HepG2 (cell line): ENCODE results near the gene ZBTB46. TPM values are rescaled to one million over a fixed set of nuclear protein-coding genes. Genes with fewer than 3 reads are reported as not detected.

Source experiments
- CCAR2 ChIP-seq: fragments of 200-400 bp; formaldehyde crosslinking; optimal IDR thresholded peaks from 2 replicates; pipeline ENCODE3; 2018; ENCODE audit warnings: low read depth, mild to moderate bottlenecking, low read length, moderate library complexity
- ERF ChIP-seq: IDR thresholded peaks from 2 replicates; pipeline ENCODE4 v1.6.1; 2018; ENCODE audit warnings: missing biosample characterization, missing genetic modification reagents
- JUND ChIP-seq: sonication (generic); formaldehyde crosslinking; IDR thresholded peaks from 2 replicates; pipeline ENCODE4 v1.8.0; 2022; ENCODE audit warnings: mild to moderate bottlenecking, missing genetic modification reagents
- MAFG ChIP-seq: sonication (generic); formaldehyde crosslinking; IDR thresholded peaks from 2 replicates; pipeline ENCODE4 v1.5.1; 2020; ENCODE audit warnings: mild to moderate bottlenecking, missing genetic modification reagents
- MEIS2 ChIP-seq: sonication (generic); formaldehyde crosslinking; IDR thresholded peaks from 2 replicates; pipeline ENCODE4 v1.9.0; 2021; ENCODE audit warnings: mild to moderate bottlenecking, missing genetic modification reagents
- MZF1 ChIP-seq: sonication (generic); formaldehyde crosslinking; IDR thresholded peaks from 2 replicates; pipeline ENCODE4 v1.8.1; 2023; ENCODE audit warnings: mild to moderate bottlenecking, missing genetic modification reagents, borderline replicate concordance
- SRSF4 ChIP-seq: fragments of 200-400 bp; formaldehyde crosslinking; IDR thresholded peaks from one replicate; pipeline ENCODE4 v1.6.1; 2018; ENCODE audit warnings: mild to moderate bottlenecking, low read depth, low read length, moderate library complexity; ENCODE audit not compliant: poor library complexity, severe bottlenecking
- ZBTB7A ChIP-seq: sonication (generic); formaldehyde crosslinking; IDR thresholded peaks from 2 replicates; pipeline ENCODE4 v1.8.0; 2022; ENCODE audit warnings: mild to moderate bottlenecking, missing genetic modification reagents
- ZNF383 ChIP-seq: sonication (generic); formaldehyde crosslinking; IDR thresholded peaks from 2 replicates; pipeline ENCODE4 v1.4.0; 2020; ENCODE audit warnings: missing genetic modification reagents, mild to moderate bottlenecking, borderline replicate concordance
- ZNF530 ChIP-seq: sonication (generic); formaldehyde crosslinking; IDR thresholded peaks from 2 replicates; pipeline ENCODE4 v1.5.0; 2020; ENCODE audit warnings: low read depth, mild to moderate bottlenecking, missing genetic modification reagents
- polyA plus RNA-seq, 8 experiments: library from polyadenylated mRNA; depleted of rRNA in 3 of 8; stranded (reverse) in 7 of 8; unstranded in 1 of 8; fragments of >200 nt; fragmentation: Illumina TruSeq in 4 of 8; extraction: Trizol in 4 of 8; gene quantifications; 2 replicates each; pipeline versions ENCODE4 v1.2.1 to v1.2.3, GENCODE V29; 2011 to 2016; ENCODE audit warnings: low read depth in 4 of 8, missing spikeins in 1 of 8, mixed read lengths in 1 of 8; ENCODE audit not compliant: insufficient read depth in 1 of 8
- total RNA-seq, 5 experiments: library from RNA; depleted of rRNA; stranded (reverse); fragments of >200 nt; fragmentation: Illumina TruSeq; extraction: Trizol; gene quantifications; 2 replicates each; pipeline ENCODE4 v1.2.3, GENCODE V29; 2016; ENCODE audit warnings: low read depth in 1 of 5
- TF ChIP-seq, protein P1 (sequence below): IDR thresholded peaks from 2 replicates; pipeline ENCODE4 v1.6.1; 2016; ENCODE audit warnings: missing genetic modification reagents, missing compliant biosample characterization
- TF ChIP-seq, protein P2 (sequence below): IDR thresholded peaks from 2 replicates; pipeline ENCODE4 v1.4.0; 2020; ENCODE audit warnings: mild to moderate bottlenecking, missing genetic modification reagents
- TF ChIP-seq, protein P3 (sequence below): sonication (generic); formaldehyde crosslinking; IDR thresholded peaks from 2 replicates; pipeline ENCODE4 v1.9.0; 2021; ENCODE audit warnings: missing genetic modification reagents, borderline replicate concordance
- TF ChIP-seq, protein P4 (sequence below): sonication (generic); formaldehyde crosslinking; IDR thresholded peaks from 2 replicates; pipeline ENCODE4 v1.4.0; 2020; ENCODE audit warnings: missing genetic modification reagents
- TF ChIP-seq, protein P5 (sequence below): sonication (generic); formaldehyde crosslinking; IDR thresholded peaks from 2 replicates; pipeline ENCODE4 v1.9.0; 2021; ENCODE audit warnings: missing genetic modification reagents, borderline replicate concordance

The ZBTB46 gene
- total and polyA plus RNA-seq, 2 of the 13 experiments (the other 11 are each of a cell fraction or from before 2014, with no cell fraction given), result 1.6 to 13.5 TPM

DNA sequence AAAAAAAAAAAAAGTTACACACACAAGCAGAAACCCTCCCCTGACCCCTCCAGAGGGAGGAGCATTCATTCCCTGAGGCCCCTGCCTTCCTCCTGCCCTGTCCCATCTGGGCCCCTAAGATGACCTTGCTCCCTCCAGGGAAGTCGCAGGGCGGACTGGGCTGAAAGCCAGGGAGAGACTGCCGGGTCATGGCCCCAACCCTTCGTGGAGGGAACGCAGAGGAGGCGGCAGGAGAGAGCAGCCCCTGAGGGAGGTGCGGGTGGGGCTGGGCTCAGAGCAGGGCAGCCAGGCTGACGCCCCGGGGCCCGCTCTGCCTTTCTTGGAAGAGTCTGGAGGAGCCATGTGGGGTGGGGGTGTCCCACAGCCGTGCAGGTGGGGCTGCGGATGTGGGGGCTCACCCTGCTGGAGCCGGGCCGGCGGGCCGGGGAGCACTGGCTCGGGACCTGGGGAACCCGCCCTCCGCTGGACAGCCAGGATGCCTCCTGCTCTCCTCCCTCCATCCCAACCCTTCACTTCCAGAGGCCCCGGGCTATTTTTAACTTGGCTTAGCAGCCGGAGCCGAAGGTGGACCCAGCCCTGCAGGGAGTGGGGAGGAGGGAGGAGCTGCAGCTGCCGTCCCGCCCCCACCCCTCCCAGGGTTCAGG is 15.2 kb upstream of the ZBTB46 start (continued):
- no peak for TF ChIP-seq ZNF530 (CRISPR knock-in tag)
- TF ChIP-seq ZNF383 (CRISPR knock-in tag), result no peak
- TF ChIP-seq, protein P1, sequence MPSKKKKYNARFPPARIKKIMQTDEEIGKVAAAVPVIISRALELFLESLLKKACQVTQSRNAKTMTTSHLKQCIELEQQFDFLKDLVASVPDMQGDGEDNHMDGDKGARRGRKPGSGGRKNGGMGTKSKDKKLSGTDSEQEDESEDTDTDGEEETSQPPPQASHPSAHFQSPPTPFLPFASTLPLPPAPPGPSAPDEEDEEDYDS (CRISPR knock-in tag), result 0 out of 2 replicates have a peak, but pooled peaks have one; percentile 23
- TF ChIP-seq ZBTB7A, result no peak
- no peak for TF ChIP-seq SRSF4
- no peak for TF ChIP-seq CCAR2
- peak; percentile 13; the same call in 1 of the 2 replicates for TF ChIP-seq MEIS2 (CRISPR knock-in tag)
- TF ChIP-seq ERF (CRISPR knock-in tag), result no peak
- TF ChIP-seq, protein P2, sequence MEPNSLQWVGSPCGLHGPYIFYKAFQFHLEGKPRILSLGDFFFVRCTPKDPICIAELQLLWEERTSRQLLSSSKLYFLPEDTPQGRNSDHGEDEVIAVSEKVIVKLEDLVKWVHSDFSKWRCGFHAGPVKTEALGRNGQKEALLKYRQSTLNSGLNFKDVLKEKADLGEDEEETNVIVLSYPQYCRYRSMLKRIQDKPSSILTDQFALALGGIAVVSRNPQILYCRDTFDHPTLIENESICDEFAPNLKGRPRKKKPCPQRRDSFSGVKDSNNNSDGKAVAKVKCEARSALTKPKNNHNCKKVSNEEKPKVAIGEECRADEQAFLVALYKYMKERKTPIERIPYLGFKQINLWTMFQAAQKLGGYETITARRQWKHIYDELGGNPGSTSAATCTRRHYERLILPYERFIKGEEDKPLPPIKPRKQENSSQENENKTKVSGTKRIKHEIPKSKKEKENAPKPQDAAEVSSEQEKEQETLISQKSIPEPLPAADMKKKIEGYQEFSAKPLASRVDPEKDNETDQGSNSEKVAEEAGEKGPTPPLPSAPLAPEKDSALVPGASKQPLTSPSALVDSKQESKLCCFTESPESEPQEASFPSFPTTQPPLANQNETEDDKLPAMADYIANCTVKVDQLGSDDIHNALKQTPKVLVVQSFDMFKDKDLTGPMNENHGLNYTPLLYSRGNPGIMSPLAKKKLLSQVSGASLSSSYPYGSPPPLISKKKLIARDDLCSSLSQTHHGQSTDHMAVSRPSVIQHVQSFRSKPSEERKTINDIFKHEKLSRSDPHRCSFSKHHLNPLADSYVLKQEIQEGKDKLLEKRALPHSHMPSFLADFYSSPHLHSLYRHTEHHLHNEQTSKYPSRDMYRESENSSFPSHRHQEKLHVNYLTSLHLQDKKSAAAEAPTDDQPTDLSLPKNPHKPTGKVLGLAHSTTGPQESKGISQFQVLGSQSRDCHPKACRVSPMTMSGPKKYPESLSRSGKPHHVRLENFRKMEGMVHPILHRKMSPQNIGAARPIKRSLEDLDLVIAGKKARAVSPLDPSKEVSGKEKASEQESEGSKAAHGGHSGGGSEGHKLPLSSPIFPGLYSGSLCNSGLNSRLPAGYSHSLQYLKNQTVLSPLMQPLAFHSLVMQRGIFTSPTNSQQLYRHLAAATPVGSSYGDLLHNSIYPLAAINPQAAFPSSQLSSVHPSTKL, result peak; percentile 62
- no peak for TF ChIP-seq MZF1
- no peak for TF ChIP-seq MAFG (CRISPR knock-in tag)
- no peak for TF ChIP-seq JUND (CRISPR knock-in tag)
- TF ChIP-seq, protein P3, sequence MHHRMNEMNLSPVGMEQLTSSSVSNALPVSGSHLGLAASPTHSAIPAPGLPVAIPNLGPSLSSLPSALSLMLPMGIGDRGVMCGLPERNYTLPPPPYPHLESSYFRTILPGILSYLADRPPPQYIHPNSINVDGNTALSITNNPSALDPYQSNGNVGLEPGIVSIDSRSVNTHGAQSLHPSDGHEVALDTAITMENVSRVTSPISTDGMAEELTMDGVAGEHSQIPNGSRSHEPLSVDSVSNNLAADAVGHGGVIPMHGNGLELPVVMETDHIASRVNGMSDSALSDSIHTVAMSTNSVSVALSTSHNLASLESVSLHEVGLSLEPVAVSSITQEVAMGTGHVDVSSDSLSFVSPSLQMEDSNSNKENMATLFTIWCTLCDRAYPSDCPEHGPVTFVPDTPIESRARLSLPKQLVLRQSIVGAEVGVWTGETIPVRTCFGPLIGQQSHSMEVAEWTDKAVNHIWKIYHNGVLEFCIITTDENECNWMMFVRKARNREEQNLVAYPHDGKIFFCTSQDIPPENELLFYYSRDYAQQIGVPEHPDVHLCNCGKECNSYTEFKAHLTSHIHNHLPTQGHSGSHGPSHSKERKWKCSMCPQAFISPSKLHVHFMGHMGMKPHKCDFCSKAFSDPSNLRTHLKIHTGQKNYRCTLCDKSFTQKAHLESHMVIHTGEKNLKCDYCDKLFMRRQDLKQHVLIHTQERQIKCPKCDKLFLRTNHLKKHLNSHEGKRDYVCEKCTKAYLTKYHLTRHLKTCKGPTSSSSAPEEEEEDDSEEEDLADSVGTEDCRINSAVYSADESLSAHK, result no peak
- TF ChIP-seq, protein P4, sequence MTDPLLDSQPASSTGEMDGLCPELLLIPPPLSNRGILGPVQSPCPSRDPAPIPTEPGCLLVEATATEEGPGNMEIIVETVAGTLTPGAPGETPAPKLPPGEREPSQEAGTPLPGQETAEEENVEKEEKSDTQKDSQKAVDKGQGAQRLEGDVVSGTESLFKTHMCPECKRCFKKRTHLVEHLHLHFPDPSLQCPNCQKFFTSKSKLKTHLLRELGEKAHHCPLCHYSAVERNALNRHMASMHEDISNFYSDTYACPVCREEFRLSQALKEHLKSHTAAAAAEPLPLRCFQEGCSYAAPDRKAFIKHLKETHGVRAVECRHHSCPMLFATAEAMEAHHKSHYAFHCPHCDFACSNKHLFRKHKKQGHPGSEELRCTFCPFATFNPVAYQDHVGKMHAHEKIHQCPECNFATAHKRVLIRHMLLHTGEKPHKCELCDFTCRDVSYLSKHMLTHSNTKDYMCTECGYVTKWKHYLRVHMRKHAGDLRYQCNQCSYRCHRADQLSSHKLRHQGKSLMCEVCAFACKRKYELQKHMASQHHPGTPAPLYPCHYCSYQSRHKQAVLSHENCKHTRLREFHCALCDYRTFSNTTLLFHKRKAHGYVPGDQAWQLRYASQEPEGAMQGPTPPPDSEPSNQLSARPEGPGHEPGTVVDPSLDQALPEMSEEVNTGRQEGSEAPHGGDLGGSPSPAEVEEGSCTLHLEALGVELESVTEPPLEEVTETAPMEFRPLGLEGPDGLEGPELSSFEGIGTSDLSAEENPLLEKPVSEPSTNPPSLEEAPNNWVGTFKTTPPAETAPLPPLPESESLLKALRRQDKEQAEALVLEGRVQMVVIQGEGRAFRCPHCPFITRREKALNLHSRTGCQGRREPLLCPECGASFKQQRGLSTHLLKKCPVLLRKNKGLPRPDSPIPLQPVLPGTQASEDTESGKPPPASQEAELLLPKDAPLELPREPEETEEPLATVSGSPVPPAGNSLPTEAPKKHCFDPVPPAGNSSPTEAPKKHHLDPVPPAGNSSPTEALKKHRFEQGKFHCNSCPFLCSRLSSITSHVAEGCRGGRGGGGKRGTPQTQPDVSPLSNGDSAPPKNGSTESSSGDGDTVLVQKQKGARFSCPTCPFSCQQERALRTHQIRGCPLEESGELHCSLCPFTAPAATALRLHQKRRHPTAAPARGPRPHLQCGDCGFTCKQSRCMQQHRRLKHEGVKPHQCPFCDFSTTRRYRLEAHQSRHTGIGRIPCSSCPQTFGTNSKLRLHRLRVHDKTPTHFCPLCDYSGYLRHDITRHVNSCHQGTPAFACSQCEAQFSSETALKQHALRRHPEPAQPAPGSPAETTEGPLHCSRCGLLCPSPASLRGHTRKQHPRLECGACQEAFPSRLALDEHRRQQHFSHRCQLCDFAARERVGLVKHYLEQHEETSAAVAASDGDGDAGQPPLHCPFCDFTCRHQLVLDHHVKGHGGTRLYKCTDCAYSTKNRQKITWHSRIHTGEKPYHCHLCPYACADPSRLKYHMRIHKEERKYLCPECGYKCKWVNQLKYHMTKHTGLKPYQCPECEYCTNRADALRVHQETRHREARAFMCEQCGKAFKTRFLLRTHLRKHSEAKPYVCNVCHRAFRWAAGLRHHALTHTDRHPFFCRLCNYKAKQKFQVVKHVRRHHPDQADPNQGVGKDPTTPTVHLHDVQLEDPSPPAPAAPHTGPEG (CRISPR knock-in tag), result no peak
- TF ChIP-seq, protein P5, sequence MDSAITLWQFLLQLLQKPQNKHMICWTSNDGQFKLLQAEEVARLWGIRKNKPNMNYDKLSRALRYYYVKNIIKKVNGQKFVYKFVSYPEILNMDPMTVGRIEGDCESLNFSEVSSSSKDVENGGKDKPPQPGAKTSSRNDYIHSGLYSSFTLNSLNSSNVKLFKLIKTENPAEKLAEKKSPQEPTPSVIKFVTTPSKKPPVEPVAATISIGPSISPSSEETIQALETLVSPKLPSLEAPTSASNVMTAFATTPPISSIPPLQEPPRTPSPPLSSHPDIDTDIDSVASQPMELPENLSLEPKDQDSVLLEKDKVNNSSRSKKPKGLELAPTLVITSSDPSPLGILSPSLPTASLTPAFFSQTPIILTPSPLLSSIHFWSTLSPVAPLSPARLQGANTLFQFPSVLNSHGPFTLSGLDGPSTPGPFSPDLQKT (CRISPR knock-in tag), result no peak
